Activated CD4-positive, alpha-beta T cell treated with anti-CD3 and anti-CD28 coated beads, Interleukin-2, amount 50 U/mL, for 16 hours (primary cell): ENCODE results near the gene KCNK4.

Experiments used
- DNase-seq: peaks from one replicate; pipeline ENCODE4 v3.0.0-alpha.2; 2020

Gene KCNK4

GRCh38 chr11:64331569-64332371, 40.7 kb downstream of the KCNK4 start:
- peak; percentile 94 for DNase-seq

GRCh38 chr11:64333556-64333955, 42.5 kb downstream of the KCNK4 start:
- DNase-seq: no peak

GRCh38 chr11:64334764-64335735, 43.9 kb downstream of the KCNK4 start:
- peak; percentile 74 for DNase-seq

GRCh38 chr11:64337538-64338249, 46.6 kb downstream of the KCNK4 start:
- no peak for DNase-seq

GRCh38 chr11:64338716-64339115, 47.6 kb downstream of the KCNK4 start:
- no peak for DNase-seq

GRCh38 chr11:64339286-64339685, 48.2 kb downstream of the KCNK4 start:
- DNase-seq: no peak

- peak; percentile 91 for DNase-seq
These were observed 48.8 kb downstream of the KCNK4 start, which contains the start of gene CCDC88B for GRCh38 chr11:64339754-64340408. CCDC88B (plus strand) TSS chr11:64340204; CDS start chr11:64340267, 63 bp downstream.

- peak; percentile 85 for DNase-seq
These were observed 49.7 kb downstream of the KCNK4 start for GRCh38 chr11:64340671-64341335.

- DNase-seq: no peak
These were observed 50.3 kb downstream of the KCNK4 start for GRCh38 chr11:64341429-64341828.

GRCh38 chr11:64341851-64342791, 51.0 kb downstream of the KCNK4 start:
- DNase-seq: peak; percentile 93

- no peak for DNase-seq
These were observed 52.0 kb downstream of the KCNK4 start for GRCh38 chr11:64342869-64343745.

- DNase-seq: no peak
These were observed 52.9 kb downstream of the KCNK4 start for GRCh38 chr11:64343767-64344559.

- DNase-seq: no peak
These were observed 53.7 kb downstream of the KCNK4 start for GRCh38 chr11:64344787-64345186.

GRCh38 chr11:64347193-64347867, 56.2 kb downstream of the KCNK4 start:
- no peak for DNase-seq

- no peak for DNase-seq
These were observed 57.4 kb downstream of the KCNK4 start for GRCh38 chr11:64348383-64349024.

- no peak for DNase-seq
These were observed 57.9 kb downstream of the KCNK4 start for GRCh38 chr11:64349025-64349387.

- DNase-seq: no peak
These were observed 58.3 kb downstream of the KCNK4 start for GRCh38 chr11:64349404-64349803.
